Mesenchymal stem cell (in vitro differentiated cells and primary cell): ENCODE measurements around the gene G6PC1.
"Not testable (repeated sequence)": the region's sequence is repeated elsewhere in the genome, so short reads cannot be mapped to it uniquely, and the experiment has no call there.

Source experiments
- DNase-seq: peaks from one replicate; pipeline ENCODE4 v3.0.0-alpha.2; 2013
- H2AFZ ChIP-seq: one replicate; pipeline ENCODE4 v1.6.1; 2013; ENCODE audit warnings: low read depth, mild to moderate bottlenecking, control low read depth, inconsistent platforms, low read length, moderate library complexity
- H2AK5ac ChIP-seq: 2 replicates; pipeline ENCODE4 v1.6.1; 2013; ENCODE audit warnings: low read length, moderate library complexity, mild to moderate bottlenecking, inconsistent platforms; ENCODE audit not compliant: severe bottlenecking
- H2BK120ac ChIP-seq: one replicate; pipeline ENCODE4 v1.6.1; 2013; ENCODE audit warnings: low read depth, mild to moderate bottlenecking, inconsistent platforms, low read length, moderate library complexity
- H2BK12ac ChIP-seq, 2 experiments: one replicate each; pipeline ENCODE4 v1.6.1; 2013; ENCODE audit warnings: inconsistent platforms in 2 of 2, low read length in 2 of 2, mild to moderate bottlenecking in 2 of 2, moderate library complexity in 2 of 2, control low read depth in 1 of 2
- H2BK15ac ChIP-seq: one replicate; pipeline ENCODE4 v1.6.1; 2013; ENCODE audit warnings: mild to moderate bottlenecking, low read depth, inconsistent platforms; ENCODE audit not compliant: poor library complexity, severe bottlenecking
- H2BK5ac ChIP-seq: 2 replicates; pipeline ENCODE4 v1.6.1; 2013; ENCODE audit warnings: low read depth, mild to moderate bottlenecking, low read length, control low read depth, inconsistent platforms; ENCODE audit not compliant: poor library complexity, severe bottlenecking
- H3K14ac ChIP-seq, 2 experiments: one replicate each; pipeline ENCODE4 v1.6.1; 2013; ENCODE audit warnings: inconsistent platforms in 2 of 2, low read length in 2 of 2, control low read depth in 1 of 2, mild to moderate bottlenecking in 1 of 2, moderate library complexity in 1 of 2
- H3K18ac ChIP-seq, 2 experiments: one replicate each; pipeline ENCODE4 v1.6.1; 2013; ENCODE audit warnings: inconsistent platforms in 2 of 2, low read length in 2 of 2, control low read depth in 1 of 2, low read depth in 1 of 2, mild to moderate bottlenecking in 1 of 2
- H3K23ac ChIP-seq, 2 experiments: one replicate each; pipeline ENCODE4 v1.6.1; 2013; ENCODE audit warnings: inconsistent platforms in 2 of 2, low read length in 2 of 2, mild to moderate bottlenecking in 2 of 2, moderate library complexity in 2 of 2, control low read depth in 1 of 2
- H3K27ac ChIP-seq: 2 replicates; pipeline ENCODE4 v1.5.1; 2013; ENCODE audit warnings: mild to moderate bottlenecking, moderate library complexity, low read length, control low read depth, inconsistent platforms; ENCODE audit not compliant: poor library complexity, severe bottlenecking
- H3K27me3 ChIP-seq, 2 experiments: 2 replicates each; pipeline versions ENCODE4 v1.6.1 to v1.7.0; 2013; ENCODE audit warnings: low read length in 2 of 2, mild to moderate bottlenecking in 2 of 2, moderate library complexity in 2 of 2, control low read depth in 1 of 2, inconsistent platforms in 1 of 2; ENCODE audit not compliant: control insufficient read depth in 1 of 2, insufficient read depth in 1 of 2
- H3K36me3 ChIP-seq, 2 experiments: 2 replicates each; pipeline versions ENCODE4 v1.6.1 to v1.7.0; 2013; ENCODE audit warnings: low read length in 2 of 2, control low read depth in 1 of 2, inconsistent platforms in 1 of 2, low read depth in 1 of 2, mild to moderate bottlenecking in 1 of 2; ENCODE audit not compliant: insufficient read depth in 2 of 2, control insufficient read depth in 1 of 2
- H3K4ac ChIP-seq, 2 experiments: one replicate each; pipeline ENCODE4 v1.6.1; 2013; ENCODE audit warnings: inconsistent platforms in 2 of 2, low read length in 2 of 2, mild to moderate bottlenecking in 2 of 2, moderate library complexity in 2 of 2, control low read depth in 1 of 2, low read depth in 1 of 2
- H3K4me1 ChIP-seq: 2 replicates; pipeline ENCODE4 v1.6.1; 2013; ENCODE audit warnings: low read depth, low read length, control low read depth; ENCODE audit not compliant: control insufficient read depth, insufficient read depth
- H3K4me2 ChIP-seq: 2 replicates; pipeline ENCODE4 v1.6.1; 2013; ENCODE audit warnings: low read length, mild to moderate bottlenecking, inconsistent platforms; ENCODE audit not compliant: poor library complexity, severe bottlenecking
- H3K4me3 ChIP-seq, 2 experiments: 2 replicates each; pipeline versions ENCODE4 v1.5.1 to v1.7.0; 2013; ENCODE audit warnings: low read length in 2 of 2, mild to moderate bottlenecking in 2 of 2, control low read depth in 1 of 2, low read depth in 1 of 2; ENCODE audit not compliant: insufficient read depth in 1 of 2
- H3K79me1 ChIP-seq: replicated peaks from 2 replicates; pipeline ENCODE4 v1.6.1; 2013; ENCODE audit warnings: mild to moderate bottlenecking, control low read depth, low read length, inconsistent platforms; ENCODE audit not compliant: poor library complexity, severe bottlenecking
- H3K9ac ChIP-seq: 2 replicates; pipeline ENCODE4 v1.7.0; 2013; ENCODE audit warnings: mild to moderate bottlenecking, low read length, moderate library complexity
- H3K9me3 ChIP-seq: 2 replicates; pipeline ENCODE4 v1.7.0; 2013; ENCODE audit warnings: mild to moderate bottlenecking, low read length; ENCODE audit not compliant: control insufficient read depth
- H4K8ac ChIP-seq: one replicate; pipeline ENCODE4 v1.6.1; 2013; ENCODE audit warnings: inconsistent platforms, mild to moderate bottlenecking, low read length, moderate library complexity
- H4K91ac ChIP-seq: one replicate; pipeline ENCODE4 v1.6.1; 2013; ENCODE audit warnings: mild to moderate bottlenecking, low read length, inconsistent platforms
- WGBS: methylation state at CpG from one replicate; pipeline ENCODE4 v1.1.7; 2013; ENCODE audit warnings: mixed read lengths; 5-methylcytosine and 5-hydroxymethylcytosine counted together

The G6PC1 gene

DNA sequence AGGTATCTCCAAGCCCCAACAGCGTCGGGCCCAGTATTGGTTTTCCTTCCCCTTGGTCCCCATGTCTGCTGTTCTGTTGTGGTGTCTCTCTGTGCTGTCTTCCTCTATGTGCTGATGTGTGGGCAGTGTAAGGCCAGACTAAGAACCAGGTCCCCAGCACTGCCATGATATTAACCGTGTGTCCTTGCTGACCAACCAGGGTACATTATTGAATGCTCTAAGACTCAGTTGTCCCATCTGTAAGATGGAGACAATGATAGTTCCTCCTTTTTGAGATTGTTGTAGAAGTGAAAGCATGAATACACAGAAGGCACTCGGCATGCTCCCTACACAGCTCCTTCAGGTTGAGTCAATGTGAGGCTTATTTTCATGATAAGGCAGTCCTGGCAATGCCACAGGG lies 29.0 kb upstream of the G6PC1 start:
- WGBS = 96% methylated on average over 4 of the region's 4 CpGs

DNA sequence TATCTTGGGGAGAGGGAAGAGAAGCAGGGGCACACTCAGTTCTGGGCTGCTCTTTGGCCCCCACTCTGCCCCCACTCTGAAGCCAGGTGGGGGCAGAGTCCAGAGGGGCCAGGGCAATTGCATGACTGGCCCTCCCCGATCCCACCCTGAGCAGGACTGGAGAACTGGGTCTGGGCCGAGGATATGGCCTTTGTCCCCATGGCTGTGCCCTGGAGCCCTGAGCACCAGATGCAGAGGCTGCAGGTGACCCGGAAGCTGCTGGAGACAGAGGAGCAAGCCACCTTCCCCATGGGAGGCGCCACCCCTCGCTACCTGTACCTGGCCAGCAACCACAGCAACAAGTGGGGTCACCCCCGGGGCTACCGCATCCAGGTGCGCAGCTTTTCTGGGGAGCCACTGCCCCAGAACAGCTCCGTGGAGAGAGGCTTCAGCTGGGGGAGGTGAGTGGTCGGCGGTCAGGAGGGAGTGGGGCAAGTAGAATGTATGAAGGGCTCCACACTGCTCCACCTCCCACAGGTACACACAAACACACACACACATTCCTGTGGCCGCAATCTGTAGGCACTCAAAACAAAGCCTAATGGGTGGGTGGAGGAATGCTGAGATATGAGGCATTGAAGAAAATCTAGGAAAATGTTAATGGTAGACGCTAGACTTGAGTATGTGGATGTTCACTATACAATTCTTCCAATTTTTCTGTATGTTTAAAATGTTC lies 28.2 kb upstream of the G6PC1 start:
- H4K91ac ChIP-seq = no peak overlapping the region
- no peak overlapping the region for H2BK15ac ChIP-seq
- H2AK5ac ChIP-seq = no peak overlapping the region
- H2BK12ac ChIP-seq = no peak overlapping the region
- H3K27ac ChIP-seq = no peak overlapping the region
- no peaks in the 10 kb centered on the region for H3K79me1 ChIP-seq
- H3K14ac ChIP-seq = no peak overlapping the region
- no peak for DNase-seq
- no peak overlapping the region for H3K9ac ChIP-seq
- no peaks in the 10 kb centered on the region for H3K36me3 ChIP-seq
- H3K4me3 ChIP-seq = no peak overlapping the region
- H3K4me1 ChIP-seq = no peaks in the 10 kb centered on the region
- no peak overlapping the region for H2BK5ac ChIP-seq
- no peak overlapping the region for H3K23ac ChIP-seq
- H3K18ac ChIP-seq = no peak overlapping the region
- no peak overlapping the region for H3K4ac ChIP-seq
- H3K4me2 ChIP-seq = no peak overlapping the region
- H3K27me3 ChIP-seq = peaks cover 13 to 37% of the 10 kb centered on the region in 2 experiments
- no peak overlapping the region for H2BK120ac ChIP-seq
- no peak overlapping the region for H2AFZ ChIP-seq
- H3K9me3 ChIP-seq = peaks cover 17% of the 10 kb centered on the region
- no peak overlapping the region for H4K8ac ChIP-seq
- 84% methylated on average over 5 of the region's 13 CpGs for WGBS

More for the DNA sequence above, 29.0 kb upstream of the G6PC1 start:
- no peak overlapping the region for H3K4me2 ChIP-seq
- no peak overlapping the region for H2AFZ ChIP-seq
- H3K79me1 ChIP-seq = no peaks in the 10 kb centered on the region
- no peaks in the 10 kb centered on the region for H3K36me3 ChIP-seq
- no peak overlapping the region for H2BK15ac ChIP-seq
- no peaks in the 10 kb centered on the region for H3K4me1 ChIP-seq
- no peak overlapping the region for H3K18ac ChIP-seq
- H3K9ac ChIP-seq = no peak overlapping the region
- H4K8ac ChIP-seq = no peak overlapping the region
- no peak overlapping the region for H2AK5ac ChIP-seq
- H3K23ac ChIP-seq = no peak overlapping the region
- no peak overlapping the region for H2BK12ac ChIP-seq
- H4K91ac ChIP-seq = no peak overlapping the region
- no peak overlapping the region for H3K14ac ChIP-seq
- no peak overlapping the region for H2BK120ac ChIP-seq
- no peak for DNase-seq
- no peak overlapping the region for H3K27ac ChIP-seq
- H2BK5ac ChIP-seq = no peak overlapping the region
- H3K4me3 ChIP-seq = no peak overlapping the region
- peaks cover 6 to 36% of the 10 kb centered on the region in 2 experiments for H3K27me3 ChIP-seq
- peaks cover 17% of the 10 kb centered on the region for H3K9me3 ChIP-seq
- H3K4ac ChIP-seq = no peak overlapping the region

DNA sequence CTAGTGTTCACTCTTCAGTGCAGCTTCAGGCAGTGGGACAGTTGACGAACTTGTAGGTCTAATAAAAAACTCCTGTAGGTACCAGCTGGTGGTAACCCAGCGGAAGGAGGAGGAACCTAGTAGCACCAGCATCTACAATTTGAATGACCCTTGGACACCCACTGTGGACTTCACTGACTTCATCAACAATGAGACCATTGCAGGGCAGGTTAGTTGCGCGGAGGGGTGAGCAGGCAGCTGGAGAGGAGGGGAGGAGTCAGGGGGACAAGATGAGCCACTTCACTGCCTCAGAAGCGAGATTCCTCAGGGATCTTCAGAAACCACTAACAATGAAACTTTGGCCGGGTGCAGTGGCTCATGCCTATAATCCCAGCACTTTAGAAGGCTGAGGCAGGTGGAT lies 27.3 kb upstream of the G6PC1 start:
- Histone ChIP-seq H3K27me3 (peaks cover 22 to 46% of the 10 kb centered on the region in 2 experiments), H2BK12ac (no peak overlapping the region), H3K9me3 (peaks cover 17% of the 10 kb centered on the region), H3K9ac (no peak overlapping the region), H2BK120ac (no peak overlapping the region), H2AK5ac (no peak overlapping the region), H2BK15ac (no peak overlapping the region), H3K23ac (no peak overlapping the region), H3K36me3 (no peaks in the 10 kb centered on the region), H3K4me1 (no peaks in the 10 kb centered on the region), H3K18ac (no peak overlapping the region), H2AFZ (no peak overlapping the region), H3K4me2 (no peak overlapping the region), H2BK5ac (no peak overlapping the region), H3K14ac (no peak overlapping the region), H4K91ac (no peak overlapping the region), H3K4ac (no peak overlapping the region), H3K79me1 (no peaks in the 10 kb centered on the region), H3K4me3 (no peak overlapping the region), H3K27ac (no peak overlapping the region), H4K8ac (no peak overlapping the region)
- WGBS = 89% methylated on average over 6 of the region's 6 CpGs
- DNase-seq = no peak

GRCh38 chr17:42873932-42874695 lies 26.5 kb upstream of the G6PC1 start:
- not testable (repeated sequence) for H3K18ac ChIP-seq, H3K79me1 ChIP-seq, H2BK15ac ChIP-seq, H4K91ac ChIP-seq, H3K36me3 ChIP-seq, H3K27ac ChIP-seq, H4K8ac ChIP-seq, H2BK5ac ChIP-seq, H3K9ac ChIP-seq, H3K23ac ChIP-seq, H3K4me2 ChIP-seq, H3K4me3 ChIP-seq, H2BK120ac ChIP-seq, H3K4me1 ChIP-seq, H2AFZ ChIP-seq, H3K14ac ChIP-seq, H2AK5ac ChIP-seq, DNase-seq, H2BK12ac ChIP-seq, H3K4ac ChIP-seq
- Histone ChIP-seq H3K27me3 (peaks cover 28 to 53% of the 10 kb centered on the region in 2 experiments), H3K9me3 (peaks cover 17% of the 10 kb centered on the region)
- WGBS = 77% methylated on average over 3 of the region's 12 CpGs
